ENCODE data around the gene SPRR2E.
"Not testable (repeated sequence)": the region's sequence is repeated elsewhere in the genome, so short reads cannot be mapped to it uniquely, and the experiment has no call there.

Gene SPRR2E

DNA sequence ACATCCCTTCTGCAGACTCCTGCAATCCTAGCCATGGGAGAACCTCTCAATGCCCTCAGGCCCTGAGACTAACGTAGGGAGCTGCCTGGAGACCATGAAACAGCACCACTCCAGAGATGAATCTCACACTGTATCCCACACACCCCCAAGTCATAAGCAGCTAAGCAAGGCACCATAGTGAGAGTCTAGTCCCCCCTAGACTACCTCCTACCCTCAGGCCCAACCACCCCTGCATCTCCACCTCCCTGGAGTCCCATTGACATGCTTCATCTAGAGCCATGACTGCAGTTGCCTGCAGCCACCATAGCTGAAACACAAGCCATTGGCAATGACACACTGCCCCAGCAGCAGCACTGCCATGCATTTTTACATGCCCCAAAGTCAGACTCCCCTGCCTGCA lies 38.9 kb upstream of the SPRR2E start:
- no peak for DNase-seq (ENCODE audit: low spot score)
- H3K9ac ChIP-seq (ENCODE audit: low read depth, low read length, poor library complexity), result no peak overlapping the region
- H3K4me3 ChIP-seq (ENCODE audit: low read length in 2 of 2), result no peak overlapping the region
- no peak overlapping the region for H4K91ac ChIP-seq (ENCODE audit: low read depth, low read length, poor library complexity)
- H3K4me1 ChIP-seq (ENCODE audit: control insufficient read depth in 2 of 2, insufficient read depth in 1 of 2, low read depth in 1 of 2, low read length in 2 of 2), result no peaks in the 10 kb centered on the region
- H3K23ac ChIP-seq (ENCODE audit: low read depth, low read length, poor library complexity), result no peak overlapping the region
- no peak overlapping the region for H3K27ac ChIP-seq (replicated peaks; ENCODE audit: low read length)
- no peaks in the 10 kb centered on the region for H3K27me3 ChIP-seq (ENCODE audit: control insufficient read depth in 3 of 3, insufficient read depth in 3 of 3, low read depth in 1 of 3, low read length in 3 of 3)
- H2AFZ ChIP-seq (ENCODE audit: low read length), result no peak overlapping the region
- H3K4ac ChIP-seq (ENCODE audit: low read length), result no peak overlapping the region
- no peaks in the 10 kb centered on the region for H3K9me3 ChIP-seq (replicated peaks in 1 of 2; ENCODE audit: control insufficient read depth in 2 of 2, insufficient read depth in 1 of 2, low read depth in 1 of 2, low read length in 2 of 2)
- H2BK15ac ChIP-seq (ENCODE audit: low read length), result no peak overlapping the region
- no peaks in the 10 kb centered on the region for H3K79me1 ChIP-seq (ENCODE audit: low read depth, low read length)
- H3K4me2 ChIP-seq (ENCODE audit: insufficient read depth, low read length, poor library complexity, severe bottlenecking), result no peak overlapping the region
- no peak overlapping the region for H2AK5ac ChIP-seq (ENCODE audit: low read depth, low read length)
- H2BK12ac ChIP-seq (ENCODE audit: low read length), result no peak overlapping the region
- H4K8ac ChIP-seq (ENCODE audit: low read depth, low read length), result no peak overlapping the region
- WGBS, 2 donors (ENCODE audit: extremely low coverage in 2 of 2, insufficient read length in 2 of 2, insufficient replicate concordance in 1 of 2), result no CpG with 5 or more reads among the region's 1 CpG
- no peak overlapping the region for H3K18ac ChIP-seq (ENCODE audit: low read length)
- no peak overlapping the region for H2BK120ac ChIP-seq (ENCODE audit: low read depth, low read length)
- H3K14ac ChIP-seq (ENCODE audit: low read length), result no peak overlapping the region
- H2BK5ac ChIP-seq (ENCODE audit: low read length), result no peak overlapping the region
- no peaks in the 10 kb centered on the region for H3K36me3 ChIP-seq (replicated peaks in 1 of 2; ENCODE audit: control insufficient read depth in 2 of 2, insufficient read depth in 2 of 2, low read length in 2 of 2)

DNA sequence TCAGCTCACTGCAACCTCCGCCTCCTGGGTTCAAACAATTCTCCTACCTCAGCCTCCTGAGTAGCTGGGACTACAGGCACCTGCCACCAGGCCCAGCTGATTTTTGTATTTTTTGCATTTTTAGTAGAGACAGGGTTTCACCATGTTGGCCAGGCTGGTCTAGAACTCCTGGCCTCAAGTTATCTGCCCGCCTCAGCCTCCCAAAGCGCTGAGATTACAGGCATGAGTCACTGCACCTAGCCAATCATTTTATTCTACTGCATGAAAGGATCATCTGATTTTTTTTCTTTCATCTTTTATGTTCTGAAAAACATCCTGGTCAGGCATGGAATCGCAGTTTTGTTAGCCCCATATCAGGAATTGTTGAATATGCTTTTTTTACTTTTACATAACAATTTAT lies 34.4 kb upstream of the SPRR2E start:
- not testable (repeated sequence) for H3K9ac ChIP-seq (ENCODE audit: low read depth, low read length, poor library complexity); H3K4ac ChIP-seq (ENCODE audit: low read length)

DNA sequence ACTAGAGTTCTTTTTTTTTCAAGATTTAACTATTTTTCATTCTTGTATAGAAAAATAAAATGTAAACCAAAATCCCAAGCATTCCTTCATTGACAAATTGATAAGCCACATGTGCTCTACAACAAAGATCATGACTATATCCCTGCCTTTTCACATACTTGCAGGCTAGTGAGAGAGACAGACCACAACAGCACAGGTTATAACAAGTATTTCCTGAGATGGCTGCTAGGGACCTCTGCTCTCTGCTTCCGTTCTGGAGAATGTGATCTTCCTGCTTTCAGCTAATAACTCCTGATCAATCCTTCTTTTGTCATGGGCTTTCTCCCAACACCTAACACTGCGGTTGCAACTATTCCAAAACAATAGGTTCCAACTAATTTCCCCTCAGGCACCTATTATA lies 33.0 kb upstream of the SPRR2E start:
- Histone ChIP-seq H2AK5ac (ENCODE audit: low read depth, low read length) (no peak overlapping the region), H3K14ac (ENCODE audit: low read length) (no peak overlapping the region), H3K4ac (ENCODE audit: low read length) (no peak overlapping the region), H3K18ac (ENCODE audit: low read length) (no peak overlapping the region), H3K4me3 (ENCODE audit: low read length in 2 of 2) (no peak overlapping the region), H4K91ac (ENCODE audit: low read depth, low read length, poor library complexity) (no peak overlapping the region), H3K23ac (ENCODE audit: low read depth, low read length, poor library complexity) (no peak overlapping the region), H2BK120ac (ENCODE audit: low read depth, low read length) (no peak overlapping the region), H2AFZ (ENCODE audit: low read length) (no peak overlapping the region), H4K8ac (ENCODE audit: low read depth, low read length) (no peak overlapping the region), H3K4me1 (ENCODE audit: control insufficient read depth in 2 of 2, insufficient read depth in 1 of 2, low read depth in 1 of 2, low read length in 2 of 2) (peaks cover 0 to 5% of the 10 kb centered on the region in 2 donors), H3K27me3 (ENCODE audit: control insufficient read depth in 3 of 3, insufficient read depth in 3 of 3, low read depth in 1 of 3, low read length in 3 of 3) (no peaks in the 10 kb centered on the region), H2BK12ac (ENCODE audit: low read length) (no peak overlapping the region), H3K79me1 (ENCODE audit: low read depth, low read length) (no peaks in the 10 kb centered on the region), H3K36me3 (replicated peaks in 1 of 2; ENCODE audit: control insufficient read depth in 2 of 2, insufficient read depth in 2 of 2, low read length in 2 of 2) (no peaks in the 10 kb centered on the region), H2BK15ac (ENCODE audit: low read length) (no peak overlapping the region), H2BK5ac (ENCODE audit: low read length) (no peak overlapping the region), H3K9ac (ENCODE audit: low read depth, low read length, poor library complexity) (no peak overlapping the region), H3K4me2 (ENCODE audit: insufficient read depth, low read length, poor library complexity, severe bottlenecking) (no peak overlapping the region), H3K9me3 (replicated peaks in 1 of 2; ENCODE audit: control insufficient read depth in 2 of 2, insufficient read depth in 1 of 2, low read depth in 1 of 2, low read length in 2 of 2) (peaks cover 0 to 2% of the 10 kb centered on the region in 2 donors), H3K27ac (replicated peaks; ENCODE audit: low read length) (no peak overlapping the region)
- no peak for DNase-seq (ENCODE audit: low spot score)
- WGBS, 2 donors (ENCODE audit: extremely low coverage in 2 of 2, insufficient read length in 2 of 2, insufficient replicate concordance in 1 of 2), result no CpG with 5 or more reads among the region's 2 CpGs

More for the DNA sequence above, 34.4 kb upstream of the SPRR2E start:
- not testable (repeated sequence) for H3K4me3 ChIP-seq (ENCODE audit: low read length in 2 of 2); H3K9me3 ChIP-seq (replicated peaks in 1 of 2; ENCODE audit: control insufficient read depth in 2 of 2, insufficient read depth in 1 of 2, low read depth in 1 of 2, low read length in 2 of 2); DNase-seq (ENCODE audit: low spot score); H3K4me1 ChIP-seq (ENCODE audit: control insufficient read depth in 2 of 2, insufficient read depth in 1 of 2, low read depth in 1 of 2, low read length in 2 of 2); H2BK15ac ChIP-seq (ENCODE audit: low read length); H3K4me2 ChIP-seq (ENCODE audit: insufficient read depth, low read length, poor library complexity, severe bottlenecking); H3K18ac ChIP-seq (ENCODE audit: low read length); H4K91ac ChIP-seq (ENCODE audit: low read depth, low read length, poor library complexity); H3K27me3 ChIP-seq (ENCODE audit: control insufficient read depth in 3 of 3, insufficient read depth in 3 of 3, low read depth in 1 of 3, low read length in 3 of 3); H2AK5ac ChIP-seq (ENCODE audit: low read depth, low read length); H2BK12ac ChIP-seq (ENCODE audit: low read length); H3K23ac ChIP-seq (ENCODE audit: low read depth, low read length, poor library complexity); H3K36me3 ChIP-seq (replicated peaks in 1 of 2; ENCODE audit: control insufficient read depth in 2 of 2, insufficient read depth in 2 of 2, low read length in 2 of 2); H2BK5ac ChIP-seq (ENCODE audit: low read length); H4K8ac ChIP-seq (ENCODE audit: low read depth, low read length); H3K79me1 ChIP-seq (ENCODE audit: low read depth, low read length); H3K14ac ChIP-seq (ENCODE audit: low read length); H3K27ac ChIP-seq (replicated peaks; ENCODE audit: low read length); H2AFZ ChIP-seq (ENCODE audit: low read length); H2BK120ac ChIP-seq (ENCODE audit: low read depth, low read length)
- no CpG with 5 or more reads among the region's 4 CpGs for WGBS, 2 donors (ENCODE audit: extremely low coverage in 2 of 2, insufficient read length in 2 of 2, insufficient replicate concordance in 1 of 2)

DNA sequence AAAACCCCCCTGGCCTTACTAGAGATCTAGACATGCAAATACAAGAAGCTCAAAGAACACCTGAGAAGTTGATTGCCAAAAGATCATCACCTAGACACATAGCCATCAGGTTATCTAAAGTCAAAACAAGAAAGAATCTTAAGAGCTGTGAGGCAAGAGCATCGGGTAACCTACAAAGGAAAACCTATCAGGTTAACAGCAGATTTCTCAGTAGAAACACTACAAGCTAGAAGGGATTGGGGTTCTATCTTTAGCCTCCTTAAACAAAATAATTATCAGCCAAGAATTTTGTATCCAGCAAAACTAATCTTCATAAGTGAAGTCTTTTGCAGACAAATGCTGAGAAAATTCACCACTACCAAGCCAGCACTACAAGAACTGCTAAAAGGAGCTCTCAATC lies 31.2 kb upstream of the SPRR2E start:
- Histone ChIP-seq H3K9me3 (replicated peaks in 1 of 2; ENCODE audit: control insufficient read depth in 2 of 2, insufficient read depth in 1 of 2, low read depth in 1 of 2, low read length in 2 of 2) (peaks cover 0 to 2% of the 10 kb centered on the region in 2 donors), H4K8ac (ENCODE audit: low read depth, low read length) (no peak overlapping the region), H3K36me3 (replicated peaks in 1 of 2; ENCODE audit: control insufficient read depth in 2 of 2, insufficient read depth in 2 of 2, low read length in 2 of 2) (no peaks in the 10 kb centered on the region), H3K23ac (ENCODE audit: low read depth, low read length, poor library complexity) (no peak overlapping the region), H2AFZ (ENCODE audit: low read length) (no peak overlapping the region), H3K14ac (ENCODE audit: low read length) (no peak overlapping the region), H2BK15ac (ENCODE audit: low read length) (no peak overlapping the region), H2AK5ac (ENCODE audit: low read depth, low read length) (no peak overlapping the region), H2BK5ac (ENCODE audit: low read length) (no peak overlapping the region), H3K27ac (replicated peaks; ENCODE audit: low read length) (no peak overlapping the region), H2BK12ac (ENCODE audit: low read length) (no peak overlapping the region), H3K79me1 (ENCODE audit: low read depth, low read length) (no peaks in the 10 kb centered on the region), H3K4me1 (ENCODE audit: control insufficient read depth in 2 of 2, insufficient read depth in 1 of 2, low read depth in 1 of 2, low read length in 2 of 2) (peaks cover 0 to 5% of the 10 kb centered on the region in 2 donors), H3K18ac (ENCODE audit: low read length) (no peak overlapping the region), H4K91ac (ENCODE audit: low read depth, low read length, poor library complexity) (no peak overlapping the region), H3K9ac (ENCODE audit: low read depth, low read length, poor library complexity) (no peak overlapping the region), H3K4ac (ENCODE audit: low read length) (no peak overlapping the region), H2BK120ac (ENCODE audit: low read depth, low read length) (no peak overlapping the region), H3K4me2 (ENCODE audit: insufficient read depth, low read length, poor library complexity, severe bottlenecking) (no peak overlapping the region), H3K27me3 (ENCODE audit: control insufficient read depth in 3 of 3, insufficient read depth in 3 of 3, low read depth in 1 of 3, low read length in 3 of 3) (no peaks in the 10 kb centered on the region), H3K4me3 (ENCODE audit: low read length in 2 of 2) (no peak overlapping the region)
- no CpG with 5 or more reads among the region's 1 CpG for WGBS, 2 donors (ENCODE audit: extremely low coverage in 2 of 2, insufficient read length in 2 of 2, insufficient replicate concordance in 1 of 2)
- DNase-seq (ENCODE audit: low spot score), result no peak

Measured in neuronal stem cell (in vitro differentiated cells).